GM19397 (cell line): Measurements from ENCODE around the gene KHDC1.
"Not testable (repeated sequence)": the region's sequence is repeated elsewhere in the genome, so short reads cannot be mapped to it uniquely, and the experiment has no call there.

Experiments
- ATAC-seq: cut with Tn5 transposase; IDR thresholded peaks from one replicate; pipeline ENCODE4 v1.9.1; 2021; ENCODE audit warnings: mild to moderate bottlenecking, moderate library complexity; ENCODE audit not compliant: unreplicated experiment

The KHDC1 gene, protein sequence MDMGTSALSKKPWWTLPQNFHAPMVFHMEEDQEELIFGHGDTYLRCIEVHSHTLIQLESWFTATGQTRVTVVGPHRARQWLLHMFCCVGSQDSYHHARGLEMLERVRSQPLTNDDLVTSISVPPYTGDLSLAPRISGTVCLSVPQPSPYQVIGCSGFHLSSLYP

GRCh38 chr6:73262671-73263569, at the start of gene KHDC1:
TSS of gene KHDC1 (minus strand) at chr6:73263196. CDS start at chr6:73242517, 20,679 bp downstream.
- ATAC-seq, result peak; percentile 94

DNA sequence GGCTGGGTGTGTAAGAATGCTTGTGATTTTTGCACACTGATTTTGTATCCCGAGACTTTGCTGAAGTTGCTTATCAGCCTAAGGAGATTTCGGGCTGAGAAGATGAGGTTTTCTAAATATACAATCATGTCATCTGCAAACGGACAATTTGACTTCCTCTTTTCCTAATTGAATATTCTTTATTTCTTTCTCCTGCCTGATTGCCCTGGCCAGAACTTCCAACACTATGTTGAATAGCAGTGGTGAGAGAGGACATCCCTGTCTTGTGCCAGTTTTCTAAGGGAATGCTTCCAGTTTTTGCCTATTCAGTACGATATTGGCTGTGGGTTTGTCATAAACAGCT, 47.5 kb upstream of the KHDC1 start:
- ATAC-seq, result not testable (repeated sequence)

DNA sequence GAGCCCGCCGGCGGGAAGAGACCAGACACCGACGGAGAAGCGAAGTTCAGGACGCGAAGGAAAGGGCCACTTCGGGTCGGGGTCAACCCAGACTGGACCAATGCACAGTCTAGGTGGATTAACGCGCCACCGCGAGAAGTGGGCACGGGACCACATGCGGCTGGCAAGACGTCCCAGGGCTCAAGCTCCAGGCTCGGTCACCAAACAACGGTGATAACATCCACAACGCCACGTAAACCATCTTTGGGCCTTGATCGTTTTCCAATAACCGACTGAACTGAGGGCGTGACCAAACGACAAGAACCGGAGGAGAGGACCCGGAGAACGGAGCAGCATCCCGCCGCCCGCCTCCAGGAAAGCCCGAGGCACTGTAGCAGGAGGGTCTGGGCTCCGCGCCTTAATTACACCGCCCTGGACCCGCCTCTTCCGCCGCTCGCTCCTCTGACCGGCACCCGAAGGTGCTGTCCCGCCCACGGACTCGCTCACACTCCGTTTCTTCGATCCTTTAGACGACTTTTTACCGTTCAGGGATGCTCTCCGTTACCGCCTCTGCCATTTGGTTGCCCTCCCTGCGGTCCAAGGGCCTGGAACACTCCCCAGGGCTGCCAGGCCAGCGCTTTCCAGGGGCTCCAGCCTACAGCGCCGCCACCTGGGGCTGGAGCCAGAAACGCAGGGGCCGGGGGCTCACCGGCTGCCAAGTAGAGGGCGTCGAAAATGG, 46.9 kb upstream of the KHDC1 start:
- ATAC-seq, result peak; percentile 98

DNA sequence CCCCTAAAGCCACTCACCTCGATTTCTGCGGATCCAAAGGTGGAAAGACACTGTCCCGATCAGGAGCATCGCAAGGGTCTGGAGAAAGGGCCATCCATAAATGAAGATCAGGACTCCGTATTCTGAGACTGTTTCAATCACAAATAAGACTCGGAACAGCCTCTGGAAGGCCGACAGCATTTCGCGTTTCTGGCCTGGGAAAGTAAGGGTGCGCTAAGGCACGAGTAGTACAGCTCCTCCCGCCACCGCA, 46.5 kb upstream of the KHDC1 start:
- no peak for ATAC-seq

DNA sequence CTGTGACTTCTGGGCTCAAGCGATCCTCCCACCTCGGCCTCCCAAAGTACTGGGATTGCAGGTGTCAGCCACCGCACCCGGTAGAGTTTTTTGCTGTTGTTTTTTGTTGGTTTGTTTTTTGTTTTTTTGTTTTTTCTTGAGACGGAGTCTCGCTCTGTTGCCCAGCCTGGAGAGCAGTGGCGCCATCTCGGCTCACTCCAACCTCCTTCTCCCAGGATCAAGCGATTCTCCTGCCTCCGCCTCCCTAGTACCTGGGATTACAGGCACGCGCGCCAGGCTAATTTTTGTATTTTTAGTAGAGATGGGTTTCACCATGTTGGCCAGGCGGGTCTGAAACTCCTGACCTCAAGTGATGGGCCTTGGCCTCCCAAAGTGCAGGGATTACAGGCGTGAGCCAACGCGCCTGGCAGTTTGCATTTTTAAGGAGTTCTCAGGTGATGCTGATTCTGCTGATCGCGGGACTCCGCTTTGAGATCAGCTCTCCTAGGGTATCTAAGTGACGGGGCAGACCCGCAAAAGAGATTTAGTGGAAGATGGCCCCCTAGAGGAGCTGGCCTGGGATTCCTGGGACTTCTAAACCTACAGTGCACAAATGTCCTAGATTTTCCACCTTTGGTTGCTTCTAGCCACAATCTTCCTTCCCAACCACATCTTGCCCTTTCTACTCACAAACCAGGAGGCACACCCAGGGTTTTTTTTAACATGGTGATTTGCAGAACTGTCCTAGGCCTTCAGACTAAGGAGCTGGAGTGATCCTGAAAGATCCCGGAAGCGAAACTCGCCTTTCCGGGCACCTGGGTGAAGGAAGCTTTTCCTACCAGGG, 45.9 kb upstream of the KHDC1 start:
- ATAC-seq, result no peak

- peak; percentile 46 for ATAC-seq
Observed at GRCh38 chr6:73303773-73304172, 40.8 kb upstream of the KHDC1 start.

DNA sequence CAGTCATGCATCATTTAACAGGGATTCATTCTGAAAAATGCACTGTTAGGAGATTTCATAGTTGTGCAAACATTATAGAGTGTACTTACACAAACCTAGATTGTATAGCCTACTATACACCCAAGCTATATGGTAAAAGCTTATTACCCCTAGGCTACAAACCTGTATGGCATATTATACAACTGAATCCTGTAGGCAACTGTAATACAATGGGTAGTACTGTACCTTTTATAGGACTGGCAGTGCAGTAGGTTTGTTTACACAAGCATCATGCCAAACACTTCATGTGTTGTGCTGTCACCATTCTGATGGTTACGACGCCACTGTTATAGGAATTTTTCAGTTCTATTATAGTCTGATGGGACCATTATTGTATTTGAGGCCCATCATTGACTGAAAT, 39.3 kb upstream of the KHDC1 start:
- no peak for ATAC-seq

GRCh38 chr6:73299151-73299971, 36.4 kb upstream of the KHDC1 start:
- no peak for ATAC-seq

- ATAC-seq, result no peak
Observed at GRCh38 chr6:73293331-73293730, 30.3 kb upstream of the KHDC1 start.

GRCh38 chr6:73290435-73290834, 27.4 kb upstream of the KHDC1 start:
- ATAC-seq, result no peak

- no peak for ATAC-seq
Observed at GRCh38 chr6:73286752-73287151, 23.8 kb upstream of the KHDC1 start.

- no peak for ATAC-seq
Observed at GRCh38 chr6:73285674-73286283, 22.8 kb upstream of the KHDC1 start.

DNA sequence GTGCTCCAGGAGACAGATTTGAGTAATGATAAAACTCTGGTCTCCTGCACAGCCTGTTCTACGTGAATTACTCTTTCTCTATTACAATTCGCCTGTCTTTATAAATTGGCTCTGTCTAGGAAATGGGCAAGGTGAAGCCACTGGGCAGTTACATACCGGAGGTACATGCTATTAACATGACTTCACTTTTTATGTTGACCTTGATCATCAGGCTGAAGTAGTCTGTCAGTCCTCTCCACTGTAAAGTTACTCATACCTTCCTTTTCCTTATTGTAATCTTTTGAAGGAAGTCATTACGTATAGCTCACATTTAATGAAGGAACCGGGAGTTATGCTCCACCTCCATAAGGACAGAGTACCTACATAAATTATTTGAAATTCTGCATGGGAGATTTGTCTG, 19.9 kb upstream of the KHDC1 start:
- ATAC-seq, result no peak

- ATAC-seq, result not testable (repeated sequence)
Observed at GRCh38 chr6:73281684-73282083, 18.7 kb upstream of the KHDC1 start.

- not testable (repeated sequence) for ATAC-seq
Observed at GRCh38 chr6:73269296-73269695, 6.3 kb upstream of the KHDC1 start.

GRCh38 chr6:73268896-73269295, 5.9 kb upstream of the KHDC1 start:
- ATAC-seq, result not testable (repeated sequence)

- no peak for ATAC-seq
Observed at GRCh38 chr6:73264446-73264845, 1.4 kb upstream of the KHDC1 start.

DNA sequence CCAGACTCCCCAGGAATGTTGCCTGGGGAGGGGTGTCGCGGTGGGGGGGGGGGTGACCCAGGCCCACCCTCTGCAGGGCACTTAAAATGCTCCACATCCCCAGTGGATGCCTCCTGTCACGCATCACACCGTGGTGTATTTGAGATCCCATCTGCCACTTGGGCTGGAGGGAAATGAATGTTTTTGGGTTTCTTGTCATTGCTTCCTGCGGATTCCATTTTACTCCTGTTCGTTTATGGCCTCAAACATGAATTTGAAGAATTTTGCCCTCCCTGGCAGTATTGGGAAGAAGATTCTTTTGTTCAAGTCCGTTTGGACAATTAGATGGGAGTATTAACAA, 544 bp upstream of the KHDC1 start:
- peak; percentile 2 for ATAC-seq

DNA sequence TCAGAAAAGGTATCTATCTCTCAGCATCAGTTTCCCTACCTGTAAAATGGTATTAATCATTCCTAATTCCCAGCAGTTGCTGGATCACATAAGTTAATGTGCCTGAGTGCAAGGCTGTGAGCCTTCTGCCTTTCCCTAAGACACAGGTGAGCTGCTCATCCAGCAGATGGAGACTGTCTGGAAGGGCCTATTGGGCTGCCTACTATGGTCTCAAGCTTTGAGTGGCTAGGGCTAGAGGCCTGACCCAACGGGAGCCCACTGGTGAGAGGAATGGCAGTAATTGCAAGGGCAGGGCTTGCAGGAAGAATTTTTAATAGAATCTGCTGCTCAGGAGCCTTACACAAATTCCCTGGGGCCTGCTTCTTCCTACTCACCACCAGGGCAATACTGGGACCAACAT, 4.3 kb downstream of the KHDC1 start:
- ATAC-seq, result no peak

DNA sequence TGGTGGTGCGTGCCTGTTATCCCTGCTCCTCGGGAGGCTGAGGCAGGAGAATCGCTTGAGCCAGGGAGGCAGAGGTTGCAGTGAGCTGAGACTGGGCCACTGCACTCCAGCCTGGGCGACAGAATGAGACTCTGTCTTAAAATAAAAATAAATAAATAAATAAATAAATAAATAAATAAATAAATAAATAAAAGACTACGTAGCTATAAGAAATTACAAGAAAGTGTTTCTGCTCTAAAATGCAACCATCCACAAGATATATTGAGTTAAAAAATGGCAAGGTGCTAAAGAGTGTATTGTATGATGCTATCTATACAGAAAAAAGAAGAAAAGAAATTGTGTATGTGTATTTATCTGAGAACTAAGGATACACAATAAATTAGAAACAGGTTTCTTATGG, 8.7 kb downstream of the KHDC1 start:
- ATAC-seq, result not testable (repeated sequence)
